ENCODE measurements around the gene ARHGAP12.

The ARHGAP12 gene

DNA sequence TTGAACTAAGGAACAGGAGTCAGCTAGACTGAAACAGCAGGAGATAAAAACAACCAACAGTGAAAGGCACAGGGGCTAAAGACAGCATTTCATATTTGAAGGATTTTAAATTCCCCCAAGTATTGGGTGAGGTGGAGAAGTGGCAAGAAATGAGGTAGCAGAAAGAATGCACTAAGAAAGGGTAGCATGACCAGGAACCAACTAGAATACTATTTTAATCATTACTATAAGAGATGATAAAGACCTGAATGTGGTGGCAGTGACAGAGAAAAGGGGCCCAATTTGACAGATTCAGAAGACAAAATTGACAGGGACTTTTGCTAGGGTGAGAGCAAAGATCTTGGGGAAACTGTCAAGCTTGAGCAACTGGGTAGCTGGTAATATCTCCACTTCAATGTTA is 94.9 kb downstream of the ARHGAP12 start:
- H3K9me3 ChIP-seq (ENCODE audit: control insufficient read depth in 1 of 2, low read length in 2 of 2), result no peaks in the 10 kb centered on the region
- H3K4me1 ChIP-seq (ENCODE audit: control insufficient read depth in 1 of 2, insufficient read depth in 2 of 2, low read length in 2 of 2), result peaks cover 0 to 3% of the 10 kb centered on the region in 2 donors
- H3K27ac ChIP-seq (ENCODE audit: low read length), result no peak overlapping the region
- H3K36me3 ChIP-seq (ENCODE audit: control insufficient read depth in 1 of 2, insufficient read depth in 2 of 2, low read length in 2 of 2), result peaks cover 0 to 4% of the 10 kb centered on the region in 2 donors
- H3K4me3 ChIP-seq (ENCODE audit: low read depth in 1 of 2, low read length in 2 of 2), result no peak overlapping the region
- no peaks in the 10 kb centered on the region for H3K27me3 ChIP-seq (ENCODE audit: low read depth, low read length)

DNA sequence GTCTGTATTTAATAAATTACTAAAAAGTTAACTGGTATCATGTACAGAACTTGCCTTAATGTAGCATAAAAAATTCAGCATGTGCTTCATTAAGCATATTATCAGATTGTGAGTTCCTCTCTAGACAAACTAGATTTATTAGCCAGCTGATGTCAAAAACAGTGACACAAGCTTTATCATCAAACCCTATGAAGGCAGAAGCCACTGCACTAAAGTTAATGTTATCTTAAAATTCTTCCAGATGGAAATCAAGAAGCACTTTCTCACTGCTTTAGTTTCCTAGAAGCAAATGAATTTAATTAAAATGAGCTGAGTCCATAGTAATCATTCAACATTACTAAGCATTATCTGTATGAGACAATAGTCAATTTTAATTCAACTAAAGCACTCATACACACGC is 96.4 kb downstream of the ARHGAP12 start:
- H3K27ac ChIP-seq (ENCODE audit: low read length), result no peak overlapping the region
- H3K27me3 ChIP-seq (ENCODE audit: low read depth, low read length), result no peaks in the 10 kb centered on the region
- no peaks in the 10 kb centered on the region for H3K9me3 ChIP-seq (ENCODE audit: control insufficient read depth in 1 of 2, low read length in 2 of 2)
- H3K36me3 ChIP-seq (ENCODE audit: control insufficient read depth in 1 of 2, insufficient read depth in 2 of 2, low read length in 2 of 2), result peaks cover 0 to 4% of the 10 kb centered on the region in 2 donors
- no peak overlapping the region for H3K4me3 ChIP-seq (ENCODE audit: low read depth in 1 of 2, low read length in 2 of 2)
- H3K4me1 ChIP-seq (ENCODE audit: control insufficient read depth in 1 of 2, insufficient read depth in 2 of 2, low read length in 2 of 2), result peaks cover 0 to 3% of the 10 kb centered on the region in 2 donors

DNA sequence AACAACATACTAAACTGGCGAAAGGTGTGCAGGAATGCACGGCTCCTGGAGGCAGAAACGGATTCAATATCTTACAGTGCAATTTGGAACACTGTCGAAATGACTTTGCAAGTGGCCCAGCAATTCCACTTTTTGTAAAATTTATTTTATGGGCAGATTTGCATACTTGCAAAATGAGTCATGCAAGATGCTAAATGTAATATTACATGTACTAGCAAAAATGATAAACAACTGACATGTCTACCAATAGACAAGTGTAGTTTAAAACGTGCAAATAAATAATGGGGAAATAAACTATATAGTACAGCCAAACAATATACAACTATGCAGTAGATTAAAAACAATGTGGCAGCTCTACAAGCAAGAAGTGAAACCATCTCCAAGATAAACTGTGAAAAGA is 97.7 kb downstream of the ARHGAP12 start:
- no peaks in the 10 kb centered on the region for H3K27me3 ChIP-seq (ENCODE audit: low read depth, low read length)
- H3K27ac ChIP-seq (ENCODE audit: low read length), result no peak overlapping the region
- H3K9me3 ChIP-seq (ENCODE audit: control insufficient read depth in 1 of 2, low read length in 2 of 2), result no peaks in the 10 kb centered on the region
- H3K4me1 ChIP-seq (ENCODE audit: control insufficient read depth in 1 of 2, insufficient read depth in 2 of 2, low read length in 2 of 2), result no peaks in the 10 kb centered on the region
- H3K36me3 ChIP-seq (ENCODE audit: control insufficient read depth in 1 of 2, insufficient read depth in 2 of 2, low read length in 2 of 2), result peaks cover 0 to 6% of the 10 kb centered on the region in 2 donors
- no peak overlapping the region for H3K4me3 ChIP-seq (ENCODE audit: low read depth in 1 of 2, low read length in 2 of 2)

DNA sequence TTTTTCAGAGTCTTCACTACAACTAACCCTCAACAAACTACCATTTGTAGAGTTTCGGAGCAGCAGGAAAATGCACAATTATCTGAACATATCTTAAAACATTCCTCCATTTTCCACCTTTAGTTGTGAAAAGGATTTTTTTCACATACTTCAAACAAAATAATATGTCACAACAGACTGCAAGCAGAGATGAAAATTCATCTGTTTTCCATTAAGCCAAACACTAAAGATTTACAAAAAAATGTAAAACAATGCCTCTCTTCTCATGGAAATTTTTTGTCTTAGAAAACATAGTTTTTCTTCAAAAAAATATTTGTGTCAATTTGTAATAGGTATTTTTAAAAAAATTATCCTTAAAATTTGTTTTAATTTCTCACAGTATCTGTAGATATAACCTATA is 98.9 kb downstream of the ARHGAP12 start:
- Histone ChIP-seq H3K27me3 (ENCODE audit: low read depth, low read length) (no peaks in the 10 kb centered on the region), H3K4me1 (ENCODE audit: control insufficient read depth in 1 of 2, insufficient read depth in 2 of 2, low read length in 2 of 2) (no peaks in the 10 kb centered on the region), H3K36me3 (ENCODE audit: control insufficient read depth in 1 of 2, insufficient read depth in 2 of 2, low read length in 2 of 2) (peaks cover 0 to 9% of the 10 kb centered on the region in 2 donors), H3K27ac (ENCODE audit: low read length) (no peak overlapping the region), H3K4me3 (ENCODE audit: low read depth in 1 of 2, low read length in 2 of 2) (no peak overlapping the region), H3K9me3 (ENCODE audit: control insufficient read depth in 1 of 2, low read length in 2 of 2) (no peaks in the 10 kb centered on the region)

DNA sequence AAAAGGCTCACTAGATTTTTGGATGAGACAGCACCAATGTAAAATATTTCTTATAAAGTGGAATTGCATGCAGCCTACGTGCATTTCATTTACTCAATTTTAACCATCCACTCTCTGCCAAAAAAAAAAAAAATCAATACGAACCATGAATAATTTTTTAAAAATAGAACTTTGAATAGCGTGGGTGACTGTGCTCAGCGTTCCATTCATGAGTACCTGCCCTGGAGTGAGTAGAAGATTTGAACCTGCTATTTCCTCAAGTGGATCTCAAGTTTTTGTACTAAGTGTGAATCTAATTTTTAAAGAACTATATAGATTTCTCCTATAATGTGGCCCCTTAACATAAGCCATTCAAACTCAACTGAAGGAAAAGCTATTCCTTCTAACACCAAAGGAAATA is 105.3 kb downstream of the ARHGAP12 start:
- Histone ChIP-seq H3K27me3 (ENCODE audit: low read depth, low read length) (no peaks in the 10 kb centered on the region), H3K9me3 (ENCODE audit: control insufficient read depth in 1 of 2, low read length in 2 of 2) (no peaks in the 10 kb centered on the region), H3K36me3 (ENCODE audit: control insufficient read depth in 1 of 2, insufficient read depth in 2 of 2, low read length in 2 of 2) (peaks cover 0 to 5% of the 10 kb centered on the region in 2 donors), H3K27ac (ENCODE audit: low read length) (no peak overlapping the region), H3K4me3 (ENCODE audit: low read depth in 1 of 2, low read length in 2 of 2) (no peak overlapping the region), H3K4me1 (ENCODE audit: control insufficient read depth in 1 of 2, insufficient read depth in 2 of 2, low read length in 2 of 2) (peaks cover 0 to 4% of the 10 kb centered on the region in 2 donors)

DNA sequence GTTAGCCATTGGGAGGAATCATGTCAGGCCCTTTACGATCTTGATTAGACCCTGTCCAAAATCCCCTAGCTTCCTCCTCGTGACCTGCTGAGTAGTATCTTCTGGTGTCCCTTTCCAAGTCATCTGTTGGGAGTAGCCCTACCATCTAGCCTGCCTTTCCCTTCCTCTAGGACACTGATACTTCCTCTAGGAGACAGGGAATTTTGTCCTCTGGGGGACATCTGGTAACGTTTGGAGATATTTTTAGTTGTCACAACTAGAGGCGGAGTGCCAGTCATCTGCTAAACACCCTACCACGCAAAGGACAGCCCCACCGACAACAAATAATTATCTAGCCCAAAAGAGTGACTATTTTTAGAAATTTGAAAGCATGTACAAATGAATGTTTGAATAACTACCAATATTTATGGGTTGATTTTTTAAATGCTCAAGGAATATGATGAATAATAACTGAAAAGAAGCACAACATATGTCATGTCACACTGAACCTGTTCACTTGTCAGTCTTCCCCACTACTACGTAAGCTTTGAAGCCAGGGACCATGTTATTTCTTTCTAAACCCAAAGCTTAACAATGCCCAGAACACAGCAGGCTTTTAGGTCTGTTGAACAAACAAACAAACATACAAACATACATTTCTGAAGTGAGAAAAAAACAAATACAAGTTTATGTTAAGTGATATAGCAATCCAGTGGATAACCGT is 105.9 kb downstream of the ARHGAP12 start:
- no peak overlapping the region for H3K27ac ChIP-seq (ENCODE audit: low read length)
- peaks cover 0 to 4% of the 10 kb centered on the region in 2 donors for H3K4me1 ChIP-seq (ENCODE audit: control insufficient read depth in 1 of 2, insufficient read depth in 2 of 2, low read length in 2 of 2)
- no peaks in the 10 kb centered on the region for H3K27me3 ChIP-seq (ENCODE audit: low read depth, low read length)
- H3K36me3 ChIP-seq (ENCODE audit: control insufficient read depth in 1 of 2, insufficient read depth in 2 of 2, low read length in 2 of 2), result peaks cover 0 to 5% of the 10 kb centered on the region in 2 donors
- H3K4me3 ChIP-seq (ENCODE audit: low read depth in 1 of 2, low read length in 2 of 2), result no peak overlapping the region
- no peaks in the 10 kb centered on the region for H3K9me3 ChIP-seq (ENCODE audit: control insufficient read depth in 1 of 2, low read length in 2 of 2)

DNA sequence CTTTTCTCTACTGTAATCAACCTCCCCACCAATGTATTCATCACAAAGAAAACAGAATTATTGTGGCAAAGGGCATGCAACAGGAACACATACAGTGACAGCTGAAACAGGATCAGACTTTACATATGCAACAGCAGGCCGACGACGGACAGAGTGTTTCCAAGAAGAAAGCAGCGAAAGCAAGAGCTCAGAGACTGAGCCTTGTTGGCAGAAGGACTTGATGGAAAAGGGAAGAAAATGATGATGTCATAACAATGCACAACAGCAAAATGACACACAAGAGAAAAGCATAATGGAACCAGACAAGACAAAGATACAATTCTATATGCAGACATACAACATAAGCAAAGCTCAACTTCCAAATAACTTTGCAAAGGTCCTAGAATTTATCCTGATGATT is 106.5 kb downstream of the ARHGAP12 start:
- Histone ChIP-seq H3K4me1 (ENCODE audit: control insufficient read depth in 1 of 2, insufficient read depth in 2 of 2, low read length in 2 of 2) (peaks cover 0 to 4% of the 10 kb centered on the region in 2 donors), H3K36me3 (ENCODE audit: control insufficient read depth in 1 of 2, insufficient read depth in 2 of 2, low read length in 2 of 2) (peaks cover 0 to 5% of the 10 kb centered on the region in 2 donors), H3K4me3 (ENCODE audit: low read depth in 1 of 2, low read length in 2 of 2) (no peak overlapping the region), H3K9me3 (ENCODE audit: control insufficient read depth in 1 of 2, low read length in 2 of 2) (no peaks in the 10 kb centered on the region), H3K27me3 (ENCODE audit: low read depth, low read length) (no peaks in the 10 kb centered on the region), H3K27ac (ENCODE audit: low read length) (no peak overlapping the region)

GRCh38 chr10:31820778-31821369 is 107.8 kb downstream of the ARHGAP12 start:
- no peaks in the 10 kb centered on the region for H3K9me3 ChIP-seq (ENCODE audit: control insufficient read depth in 1 of 2, low read length in 2 of 2)
- H3K27ac ChIP-seq (ENCODE audit: low read length), result no peak overlapping the region
- peaks cover 0 to 8% of the 10 kb centered on the region in 2 donors for H3K4me1 ChIP-seq (ENCODE audit: control insufficient read depth in 1 of 2, insufficient read depth in 2 of 2, low read length in 2 of 2)
- H3K27me3 ChIP-seq (ENCODE audit: low read depth, low read length), result no peaks in the 10 kb centered on the region
- H3K36me3 ChIP-seq (ENCODE audit: control insufficient read depth in 1 of 2, insufficient read depth in 2 of 2, low read length in 2 of 2), result peaks cover 0 to 2% of the 10 kb centered on the region in 2 donors
- no peak overlapping the region for H3K4me3 ChIP-seq (ENCODE audit: low read depth in 1 of 2, low read length in 2 of 2)

- H3K9me3 ChIP-seq (ENCODE audit: control insufficient read depth in 1 of 2, low read length in 2 of 2), result no peaks in the 10 kb centered on the region
- no peak overlapping the region for H3K4me3 ChIP-seq (ENCODE audit: low read depth in 1 of 2, low read length in 2 of 2)
- no peaks in the 10 kb centered on the region for H3K27me3 ChIP-seq (ENCODE audit: low read depth, low read length)
- H3K4me1 ChIP-seq (ENCODE audit: control insufficient read depth in 1 of 2, insufficient read depth in 2 of 2, low read length in 2 of 2), result peaks cover 0 to 8% of the 10 kb centered on the region in 2 donors
- H3K36me3 ChIP-seq (ENCODE audit: control insufficient read depth in 1 of 2, insufficient read depth in 2 of 2, low read length in 2 of 2), result no peaks in the 10 kb centered on the region
- no peak overlapping the region for H3K27ac ChIP-seq (ENCODE audit: low read length)
These were observed 108.5 kb downstream of the ARHGAP12 start for GRCh38 chr10:31820096-31820495.

GRCh38 chr10:31819391-31819820 is 109.2 kb downstream of the ARHGAP12 start:
- Histone ChIP-seq H3K4me1 (ENCODE audit: control insufficient read depth in 1 of 2, insufficient read depth in 2 of 2, low read length in 2 of 2) (peaks cover 0 to 8% of the 10 kb centered on the region in 2 donors), H3K9me3 (ENCODE audit: control insufficient read depth in 1 of 2, low read length in 2 of 2) (no peaks in the 10 kb centered on the region), H3K36me3 (ENCODE audit: control insufficient read depth in 1 of 2, insufficient read depth in 2 of 2, low read length in 2 of 2) (no peaks in the 10 kb centered on the region), H3K27ac (ENCODE audit: low read length) (no peak overlapping the region), H3K4me3 (ENCODE audit: low read depth in 1 of 2, low read length in 2 of 2) (no peak overlapping the region), H3K27me3 (ENCODE audit: low read depth, low read length) (no peaks in the 10 kb centered on the region)

GRCh38 chr10:31816318-31816717 is 112.3 kb downstream of the ARHGAP12 start:
- Histone ChIP-seq H3K27ac (ENCODE audit: low read length) (peak overlapping the region; percentile 6), H3K4me1 (ENCODE audit: control insufficient read depth in 1 of 2, insufficient read depth in 2 of 2, low read length in 2 of 2) (peaks cover 0 to 8% of the 10 kb centered on the region in 2 donors), H3K4me3 (ENCODE audit: low read depth in 1 of 2, low read length in 2 of 2) (no peak overlapping the region), H3K9me3 (ENCODE audit: control insufficient read depth in 1 of 2, low read length in 2 of 2) (no peaks in the 10 kb centered on the region), H3K27me3 (ENCODE audit: low read depth, low read length) (no peaks in the 10 kb centered on the region), H3K36me3 (ENCODE audit: control insufficient read depth in 1 of 2, insufficient read depth in 2 of 2, low read length in 2 of 2) (no peaks in the 10 kb centered on the region)

All from muscle layer of duodenum (tissue), 2 donors.